Psoas muscle (tissue), 8 donors: Measurements from ENCODE around the gene ZNF263. TPM values are rescaled to one million over a fixed set of nuclear protein-coding genes. Genes with fewer than 3 reads are reported as not detected.

ENCODE experiments used
- ATAC-seq, 4 donors: fragments of 200-7000 bp; cut with Tn5 transposase; one replicate each; pipeline ENCODE4 v1.9.1; 2020; ENCODE audit warnings: moderate library complexity in 3 of 4, mild to moderate bottlenecking in 2 of 4
- DNase-seq, 2 donors: peaks; one replicate each; pipeline ENCODE4 v3.0.0-alpha.2; 2020
- H3K27ac ChIP-seq: fragments of 200-600 bp; one replicate; pipeline ENCODE4 v1.8.0; 2022
- H3K27me3 ChIP-seq, 3 donors: fragments of 200-600 bp in 1 of 3; one replicate each; pipeline versions ENCODE4 v1.6.1 to v1.8.0; 2013 to 2022; ENCODE audit warnings: low read length in 2 of 3, mild to moderate bottlenecking in 2 of 3, moderate library complexity in 1 of 3; ENCODE audit not compliant: insufficient read depth in 3 of 3
- H3K36me3 ChIP-seq, 2 donors: fragments of 200-600 bp in 1 of 2; one replicate each; pipeline versions ENCODE4 v1.6.1 to v1.8.0; 2013 to 2022; ENCODE audit warnings: low read depth in 1 of 2, mild to moderate bottlenecking in 1 of 2, moderate library complexity in 1 of 2; ENCODE audit not compliant: insufficient read depth in 1 of 2
- H3K4me1 ChIP-seq: fragments of 200-600 bp; one replicate; pipeline ENCODE4 v1.8.0; 2022
- H3K4me3 ChIP-seq: fragments of 200-600 bp; one replicate; pipeline ENCODE4 v1.8.0; 2022; ENCODE audit warnings: mild to moderate bottlenecking
- H3K9me3 ChIP-seq: fragments of 200-600 bp; one replicate; pipeline ENCODE4 v1.8.0; 2022
- CTCF ChIP-seq: fragments of 200-600 bp; IDR thresholded peaks from one replicate; pipeline ENCODE4 v1.8.0; 2022; ENCODE audit warnings: antibody characterized with exemption
- WGBS, 3 donors: extraction: QIAGEN DNeasy Blood & Tissue Kit; methylation state at CpG; one replicate each; pipeline versions ENCODE4 v1.1.6 to v1.1.7; 2013; 5-methylcytosine and 5-hydroxymethylcytosine counted together
- intact Hi-C, 2 donors: fragments of 100-400 bp; cut with DNase I; formaldehyde crosslinking; loops; one replicate each; pipeline versions ENCODE4 v1.11.0 to v1.14.2; 2022
- polyA plus RNA-seq, 3 donors: library from polyadenylated mRNA; stranded (reverse); fragments of 200-250 nt; gene quantifications; one replicate each; pipeline ENCODE4 v1.2.3, GENCODE V29; 2013
- total RNA-seq, 4 donors: library from RNA; stranded (reverse); fragmentation: NEBNext Ultra II Directional in 2 of 4; extraction: Animal tissue kit (Norgen Biotek cat#: 25700) in 2 of 4; gene quantifications; one replicate each; pipeline versions ENCODE4 v1.2.1 to v1.2.4, GENCODE V29; 2021 to 2023
- donor health status: healthy with polysubstance abuse.
- donor health status: DM: no; HTN: no; CAD: no; lungs with moderate emphysema.
- donor health status: Bipolar disorder and iron deficiency.
- donor health status: healthy.
- donor health status: DM: yes; HTN: yes; CAD: no.
- donor health status: DM: no; HTN: no; CAD: no.
- donor health status: DM: no; HTN: no; CAD: no.
- donor health status: DM: yes; HTN: yes; CAD: no.

Gene ZNF263
- total and polyA plus RNA-seq, 7 donors: 6.1 to 23.9 (median 11.8) TPM

GRCh38 chr16:3282103-3282729, 1.1 kb upstream of the ZNF263 start:
- intact Hi-C loops: loop anchor here (2.0 to 5.0 kb wide), 4 partner anchors 17 to 220 kb away; partner anchors contain the start of genes CLUAP1 (in 1 of the 2), TIGD7 (in 1 of the 2), ZNF200 (in 1 of the 2) and ZNF75A (in 1 of the 2)
- WGBS, 3 donors: 14 to 18% (median 15%) methylated on average over 29 of the region's 29 CpGs
- no peak for DNase-seq
- Histone ChIP-seq H3K9me3 (no peaks in the 10 kb centered on the region), H3K36me3 (peaks cover 2 to 18% of the 10 kb centered on the region in 2 donors), H3K27ac (peak overlapping the region; percentile 100), H3K4me1 (peaks cover 15% of the 10 kb centered on the region), H3K27me3 (no peaks in the 10 kb centered on the region), H3K4me3 (peak overlapping the region; percentile 76)
- no peak for TF ChIP-seq CTCF
- peak; percentile 24 to 43 (median 33) for ATAC-seq

- 4 to 5% (median 5%) methylated on average over 46 to 56 of the region's 56 CpGs for WGBS, 3 donors
- no peak for ATAC-seq
- intact Hi-C loops: loop anchor here (1.0 to 5.0 kb wide), 6 partner anchors 19 to 219 kb away; partner anchors contain the start of genes TIGD7 (in 2 of the 2), ZNF75A (in 2 of the 2), CLUAP1 (in 1 of the 2) and ZNF200 (in 1 of the 2)
- peaks cover 6 to 31% of the 10 kb centered on the region in 2 donors for H3K36me3 ChIP-seq
- H3K4me1 ChIP-seq: peaks cover 15% of the 10 kb centered on the region
- H3K9me3 ChIP-seq: peaks cover 8% of the 10 kb centered on the region
- no peak for TF ChIP-seq CTCF
- H3K27ac ChIP-seq: peak overlapping the region; percentile 100
- DNase-seq: peak; percentile 37 to 68
- peak overlapping the region; percentile 76 for H3K4me3 ChIP-seq
- no peaks in the 10 kb centered on the region for H3K27me3 ChIP-seq
Observed at GRCh38 chr16:3283543-3284447, 504 bp downstream of the ZNF263 start.

- DNase-seq: no peak
- no peak for TF ChIP-seq CTCF
- Histone ChIP-seq H3K4me1 (peaks cover 15% of the 10 kb centered on the region), H3K4me3 (peak overlapping the region; percentile 76), H3K36me3 (peaks cover 15 to 44% of the 10 kb centered on the region in 2 donors), H3K9me3 (peaks cover 21% of the 10 kb centered on the region), H3K27me3 (peaks cover 0 to 2% (median 0%) of the 10 kb centered on the region in 3 donors), H3K27ac (no peak overlapping the region)
- 83 to 89% (median 88%) methylated on average over 6 of the region's 6 CpGs for WGBS, 3 donors
- intact Hi-C loops: no loop called here
- no peak for ATAC-seq
Observed at GRCh38 chr16:3285131-3285530, 1.8 kb downstream of the ZNF263 start.

- peaks cover 0 to 3% (median 0%) of the 10 kb centered on the region in 3 donors for H3K27me3 ChIP-seq
- no peak overlapping the region for H3K27ac ChIP-seq
- peaks cover 70% of the 10 kb centered on the region for H3K9me3 ChIP-seq
Observed at GRCh38 chr16:3289998-3290673, 6.8 kb downstream of the ZNF263 start.

More at GRCh38 chr16:3289998-3290673, 6.8 kb downstream of the ZNF263 start:
- no peak for ATAC-seq
- peaks cover 4% of the 10 kb centered on the region for H3K4me1 ChIP-seq
- 97 to 98% (median 98%) methylated on average over 16 of the region's 16 CpGs for WGBS, 3 donors
- peaks cover 31 to 77% of the 10 kb centered on the region in 2 donors for H3K36me3 ChIP-seq
- DNase-seq: no peak
- H3K4me3 ChIP-seq: no peak overlapping the region
- no peak for TF ChIP-seq CTCF
- intact Hi-C loops: no loop called here
